ENCODE measurements around the gene LCP1. TPM values are rescaled to one million over a fixed set of nuclear protein-coding genes. Genes with fewer than 3 reads are reported as not detected.

Gene LCP1
- total RNA-seq, 4 donors from 2014 or later = 55.9 to 517 (median 110) TPM

DNA sequence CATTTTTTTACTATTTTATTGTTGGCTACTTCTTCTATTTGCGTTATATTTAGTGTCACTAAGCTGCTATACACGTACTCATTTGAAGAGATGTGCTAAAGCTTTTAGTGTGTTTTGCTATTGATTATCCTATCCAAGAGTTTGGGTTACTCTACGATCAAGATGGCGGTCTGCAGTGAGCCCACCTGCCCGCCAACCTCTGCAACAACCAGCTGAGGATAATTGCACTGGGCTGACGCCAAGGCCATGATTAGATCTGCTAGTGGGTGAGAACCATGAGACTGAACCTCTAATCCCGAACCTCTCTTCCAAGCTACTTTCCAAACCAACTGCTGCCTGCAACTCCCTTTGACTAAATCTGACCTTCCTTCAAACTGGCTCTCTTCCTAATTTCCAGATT lies 78.9 kb downstream of the LCP1 start:
- TF ChIP-seq CTCF (IDR thresholded peaks at IDR 0.05; ENCODE audit: low read depth) = no peak

DNA sequence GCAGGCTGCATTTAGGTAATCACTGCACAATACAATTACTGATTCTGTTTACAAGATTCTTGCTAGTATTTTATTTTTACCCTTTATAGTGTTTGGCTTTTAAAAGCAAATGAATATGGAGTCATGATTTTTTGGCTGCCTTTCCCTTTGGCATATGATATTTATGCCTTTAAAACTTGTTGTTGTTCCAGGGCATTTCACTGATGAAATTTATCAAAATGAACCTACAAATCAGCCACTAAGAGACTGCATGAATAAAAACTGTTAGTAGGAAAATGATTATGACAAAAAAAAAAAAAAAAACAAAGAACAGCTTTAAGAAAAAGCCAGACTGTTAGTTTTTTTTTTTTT lies 79.7 kb downstream of the LCP1 start:
- no peak for TF ChIP-seq CTCF (IDR thresholded peaks at IDR 0.05; ENCODE audit: low read depth)

GRCh38 chr13:46101484-46102254 lies 80.3 kb downstream of the LCP1 start:
- TF ChIP-seq CTCF (IDR thresholded peaks at IDR 0.05; ENCODE audit: low read depth) = no peak

GRCh38 chr13:46101002-46101401 lies 81.0 kb downstream of the LCP1 start:
- no peak for TF ChIP-seq CTCF (IDR thresholded peaks at IDR 0.05; ENCODE audit: low read depth)

- TF ChIP-seq CTCF (IDR thresholded peaks at IDR 0.05; ENCODE audit: low read depth) = no peak
These were observed 81.7 kb downstream of the LCP1 start for GRCh38 chr13:46100191-46100815.

DNA sequence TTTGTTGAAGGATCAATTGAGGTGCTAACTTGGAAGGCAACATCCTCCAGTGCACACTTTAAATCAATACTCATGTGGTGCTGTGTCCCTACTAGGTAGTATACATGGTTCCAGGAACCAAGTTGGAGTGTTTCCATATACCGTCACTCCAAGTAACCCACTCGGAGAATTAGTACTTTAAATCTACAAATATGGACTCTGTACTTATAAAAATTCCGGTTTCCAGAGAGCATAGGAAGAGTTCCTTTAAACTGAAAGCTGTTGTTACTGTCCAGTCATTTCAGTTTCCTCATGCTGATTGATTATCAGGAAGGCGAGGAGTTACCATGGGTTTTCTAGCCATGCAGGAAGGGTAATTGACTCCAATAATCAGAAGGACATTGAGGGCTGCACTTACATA lies 84.3 kb downstream of the LCP1 start:
- TF ChIP-seq CTCF (IDR thresholded peaks at IDR 0.05; ENCODE audit: low read depth) = no peak

GRCh38 chr13:46097015-46097414 lies 85.0 kb downstream of the LCP1 start:
- TF ChIP-seq CTCF (IDR thresholded peaks at IDR 0.05; ENCODE audit: low read depth) = no peak

Data from subcutaneous adipose tissue (tissue), 4 donors.